ENCODE data around the gene LCN15.
"Not testable (repeated sequence)": the region's sequence is repeated elsewhere in the genome, so short reads cannot be mapped to it uniquely, and the experiment has no call there.

Gene LCN15

GRCh38 chr9:136802321-136802720 is 38.0 kb upstream of the LCN15 start:
- Histone ChIP-seq H3K23ac (ENCODE audit: low read length) (no peak overlapping the region), H3K4me2 (ENCODE audit: low read length) (no peak overlapping the region), H2BK15ac (replicated peaks; ENCODE audit: low read depth) (no peak overlapping the region), H3K4me3 (ENCODE audit: low read length) (no peak overlapping the region), H3K27ac (ENCODE audit: low read depth, low read length) (no peak overlapping the region), H3K18ac (ENCODE audit: low read length) (no peak overlapping the region), H3K4ac (ENCODE audit: low read depth, low read length) (no peak overlapping the region), H3K79me2 (ENCODE audit: control insufficient read depth, insufficient read depth, low read length) (no peaks in the 10 kb centered on the region), H3K79me1 (ENCODE audit: low read length) (no peaks in the 10 kb centered on the region), H4K8ac (ENCODE audit: low read depth, low read length) (no peak overlapping the region), H4K5ac (ENCODE audit: low read length) (no peak overlapping the region), H3K27me3 (ENCODE audit: insufficient read depth, low read length, poor library complexity) (no peaks in the 10 kb centered on the region), H2BK120ac (ENCODE audit: low read depth, low read length) (no peak overlapping the region), H3K9ac (ENCODE audit: low read length) (no peak overlapping the region), H3K36me3 (ENCODE audit: control insufficient read depth, insufficient read depth, low read length) (no peaks in the 10 kb centered on the region), H2AK5ac (ENCODE audit: low read length) (no peak overlapping the region), H3K56ac (ENCODE audit: low read length) (no peak overlapping the region), H2BK5ac (ENCODE audit: low read length) (no peak overlapping the region), H3K4me1 (ENCODE audit: control insufficient read depth, low read depth, low read length) (peaks cover 1% of the 10 kb centered on the region)
- no CpG with 5 or more reads among the region's 6 CpGs for whole genome bisulfite sequencing (ENCODE audit: extremely low coverage, insufficient coverage, low lambda C conversion rate)
- no peak for DNase-seq

- Histone ChIP-seq H2BK15ac (replicated peaks; ENCODE audit: low read depth) (no peak overlapping the region), H3K9ac (ENCODE audit: low read length) (peak overlapping the region; percentile 57), H3K18ac (ENCODE audit: low read length) (no peak overlapping the region), H3K4me1 (ENCODE audit: control insufficient read depth, low read depth, low read length) (peaks cover 8% of the 10 kb centered on the region), H4K5ac (ENCODE audit: low read length) (no peak overlapping the region), H3K79me1 (ENCODE audit: low read length) (no peaks in the 10 kb centered on the region), H3K4me2 (ENCODE audit: low read length) (peak overlapping the region; percentile 87), H2BK120ac (ENCODE audit: low read depth, low read length) (no peak overlapping the region), H2BK5ac (ENCODE audit: low read length) (no peak overlapping the region), H3K27ac (ENCODE audit: low read depth, low read length) (no peak overlapping the region), H3K36me3 (ENCODE audit: control insufficient read depth, insufficient read depth, low read length) (no peaks in the 10 kb centered on the region), H4K8ac (ENCODE audit: low read depth, low read length) (no peak overlapping the region), H3K23ac (ENCODE audit: low read length) (no peak overlapping the region), H3K79me2 (ENCODE audit: control insufficient read depth, insufficient read depth, low read length) (no peaks in the 10 kb centered on the region), H2AK5ac (ENCODE audit: low read length) (no peak overlapping the region), H3K56ac (ENCODE audit: low read length) (peak overlapping the region; percentile 77), H3K4me3 (ENCODE audit: low read length) (peak overlapping the region; percentile 32), H3K27me3 (ENCODE audit: insufficient read depth, low read length, poor library complexity) (no peaks in the 10 kb centered on the region), H3K4ac (ENCODE audit: low read depth, low read length) (no peak overlapping the region)
- WGBS (ENCODE audit: extremely low coverage, insufficient coverage, low lambda C conversion rate) = no CpG with 5 or more reads among the region's 63 CpGs
- peak; percentile 92 for DNase-seq
Observed at GRCh38 chr9:136799854-136800657, 35.7 kb upstream of the LCN15 start.

- Histone ChIP-seq H3K27me3 (ENCODE audit: insufficient read depth, low read length, poor library complexity) (no peaks in the 10 kb centered on the region), H3K27ac (ENCODE audit: low read depth, low read length) (no peak overlapping the region)
Observed at GRCh38 chr9:136799079-136799853, 34.9 kb upstream of the LCN15 start.

DNA sequence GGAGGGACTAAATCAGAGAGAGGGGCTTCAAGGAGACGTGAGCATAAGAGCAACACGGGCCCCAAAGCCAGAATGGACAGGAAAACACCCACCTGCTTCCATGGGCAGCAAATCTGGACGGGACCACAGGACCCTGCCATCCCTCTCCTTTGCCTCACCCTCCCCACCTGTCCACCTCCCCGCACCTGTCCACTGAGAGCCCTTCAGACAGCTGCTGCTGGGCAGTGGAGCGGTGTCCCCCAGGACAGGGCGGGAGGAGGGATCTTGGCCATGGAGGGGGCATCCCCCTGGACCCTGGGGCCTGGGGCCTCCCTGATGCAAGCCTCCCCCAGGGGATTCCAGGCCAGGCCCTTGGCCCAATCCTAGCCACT is 34.4 kb upstream of the LCN15 start:
- Histone ChIP-seq H3K79me2 (ENCODE audit: control insufficient read depth, insufficient read depth, low read length) (no peaks in the 10 kb centered on the region), H3K18ac (ENCODE audit: low read length) (no peak overlapping the region), H3K4me3 (ENCODE audit: low read length) (no peak overlapping the region), H3K23ac (ENCODE audit: low read length) (no peak overlapping the region), H3K27me3 (ENCODE audit: insufficient read depth, low read length, poor library complexity) (no peaks in the 10 kb centered on the region), H2BK120ac (ENCODE audit: low read depth, low read length) (no peak overlapping the region), H3K4me1 (ENCODE audit: control insufficient read depth, low read depth, low read length) (peaks cover 8% of the 10 kb centered on the region), H3K9ac (ENCODE audit: low read length) (no peak overlapping the region), H2BK15ac (replicated peaks; ENCODE audit: low read depth) (no peak overlapping the region), H4K5ac (ENCODE audit: low read length) (no peak overlapping the region), H2BK5ac (ENCODE audit: low read length) (no peak overlapping the region), H3K4me2 (ENCODE audit: low read length) (no peak overlapping the region), H3K4ac (ENCODE audit: low read depth, low read length) (no peak overlapping the region), H3K79me1 (ENCODE audit: low read length) (no peaks in the 10 kb centered on the region), H3K36me3 (ENCODE audit: control insufficient read depth, insufficient read depth, low read length) (no peaks in the 10 kb centered on the region), H2AK5ac (ENCODE audit: low read length) (no peak overlapping the region), H4K8ac (ENCODE audit: low read depth, low read length) (no peak overlapping the region), H3K56ac (ENCODE audit: low read length) (no peak overlapping the region), H3K27ac (ENCODE audit: low read depth, low read length) (no peak overlapping the region)
- no peak for DNase-seq
- no CpG with 5 or more reads among the region's 6 CpGs for WGBS (ENCODE audit: extremely low coverage, insufficient coverage, low lambda C conversion rate)

More at GRCh38 chr9:136799079-136799853, 34.9 kb upstream of the LCN15 start:
- no peaks in the 10 kb centered on the region for H3K36me3 ChIP-seq (ENCODE audit: control insufficient read depth, insufficient read depth, low read length)
- no peak for DNase-seq
- H3K18ac ChIP-seq (ENCODE audit: low read length) = no peak overlapping the region
- no peak overlapping the region for H3K4ac ChIP-seq (ENCODE audit: low read depth, low read length)
- peaks cover 8% of the 10 kb centered on the region for H3K4me1 ChIP-seq (ENCODE audit: control insufficient read depth, low read depth, low read length)
- no peak overlapping the region for H3K9ac ChIP-seq (ENCODE audit: low read length)
- H2BK120ac ChIP-seq (ENCODE audit: low read depth, low read length) = no peak overlapping the region
- WGBS (ENCODE audit: extremely low coverage, insufficient coverage, low lambda C conversion rate) = no CpG with 5 or more reads among the region's 35 CpGs
- no peak overlapping the region for H3K56ac ChIP-seq (ENCODE audit: low read length)
- no peak overlapping the region for H4K8ac ChIP-seq (ENCODE audit: low read depth, low read length)
- no peak overlapping the region for H3K4me2 ChIP-seq (ENCODE audit: low read length)
- no peak overlapping the region for H2BK15ac ChIP-seq (replicated peaks; ENCODE audit: low read depth)
- H3K23ac ChIP-seq (ENCODE audit: low read length) = no peak overlapping the region
- no peak overlapping the region for H2AK5ac ChIP-seq (ENCODE audit: low read length)
- H2BK5ac ChIP-seq (ENCODE audit: low read length) = no peak overlapping the region
- H3K4me3 ChIP-seq (ENCODE audit: low read length) = no peak overlapping the region
- no peak overlapping the region for H4K5ac ChIP-seq (ENCODE audit: low read length)
- H3K79me1 ChIP-seq (ENCODE audit: low read length) = no peaks in the 10 kb centered on the region
- H3K79me2 ChIP-seq (ENCODE audit: control insufficient read depth, insufficient read depth, low read length) = no peaks in the 10 kb centered on the region

- H4K5ac ChIP-seq (ENCODE audit: low read length); H2AK5ac ChIP-seq (ENCODE audit: low read length); H3K36me3 ChIP-seq (ENCODE audit: control insufficient read depth, insufficient read depth, low read length); H2BK15ac ChIP-seq (replicated peaks; ENCODE audit: low read depth); H3K4me2 ChIP-seq (ENCODE audit: low read length); H3K79me1 ChIP-seq (ENCODE audit: low read length); H3K79me2 ChIP-seq (ENCODE audit: control insufficient read depth, insufficient read depth, low read length); H3K4me3 ChIP-seq (ENCODE audit: low read length); H2BK5ac ChIP-seq (ENCODE audit: low read length); H3K4ac ChIP-seq (ENCODE audit: low read depth, low read length); H2BK120ac ChIP-seq (ENCODE audit: low read depth, low read length); H4K8ac ChIP-seq (ENCODE audit: low read depth, low read length); H3K18ac ChIP-seq (ENCODE audit: low read length); H3K27me3 ChIP-seq (ENCODE audit: insufficient read depth, low read length, poor library complexity); H3K9ac ChIP-seq (ENCODE audit: low read length); H3K4me1 ChIP-seq (ENCODE audit: control insufficient read depth, low read depth, low read length); H3K23ac ChIP-seq (ENCODE audit: low read length): not testable (repeated sequence)
- peak; percentile 89 for DNase-seq
- WGBS (ENCODE audit: extremely low coverage, insufficient coverage, low lambda C conversion rate) = no CpG with 5 or more reads among the region's 10 CpGs
- H3K27ac ChIP-seq (ENCODE audit: low read depth, low read length) = peak overlapping the region; percentile 43
- H3K56ac ChIP-seq (ENCODE audit: low read length) = peak overlapping the region; percentile 64
Observed at GRCh38 chr9:136796775-136797347, 32.5 kb upstream of the LCN15 start.

Data from mesendoderm (in vitro differentiated cells).